Stomach smooth muscle (tissue), 2 donors: ENCODE data around the gene LRP8.

Source experiments
- H3K27ac ChIP-seq: one replicate; pipeline ENCODE4 v1.7.0; 2013; ENCODE audit warnings: mild to moderate bottlenecking, low read length, inconsistent platforms
- H3K27me3 ChIP-seq, 2 donors: one replicate each; pipeline ENCODE4 v1.7.0; 2013; ENCODE audit warnings: low read length in 2 of 2; ENCODE audit not compliant: insufficient read depth in 2 of 2, control insufficient read depth in 1 of 2
- H3K36me3 ChIP-seq, 2 donors: one replicate each; pipeline ENCODE4 v1.7.0; 2013; ENCODE audit warnings: low read length in 2 of 2; ENCODE audit not compliant: control insufficient read depth in 2 of 2, insufficient read depth in 2 of 2
- H3K4me1 ChIP-seq: one replicate; pipeline ENCODE4 v1.7.0; 2013; ENCODE audit warnings: low read length; ENCODE audit not compliant: control insufficient read depth, insufficient read depth
- H3K4me3 ChIP-seq, 2 donors: one replicate each; pipeline ENCODE4 v1.7.0; 2013; ENCODE audit warnings: low read length in 2 of 2
- H3K9ac ChIP-seq, 2 donors: one replicate each; pipeline ENCODE4 v1.7.0; 2013; ENCODE audit warnings: low read length in 2 of 2, mild to moderate bottlenecking in 1 of 2
- H3K9me3 ChIP-seq, 2 donors: one replicate each; pipeline ENCODE4 v1.7.0; 2013; ENCODE audit warnings: low read length in 2 of 2; ENCODE audit not compliant: control insufficient read depth in 2 of 2
- donor health status: healthy.
- donor health status: Pancreatic carcinoma.

The LRP8 gene

DNA sequence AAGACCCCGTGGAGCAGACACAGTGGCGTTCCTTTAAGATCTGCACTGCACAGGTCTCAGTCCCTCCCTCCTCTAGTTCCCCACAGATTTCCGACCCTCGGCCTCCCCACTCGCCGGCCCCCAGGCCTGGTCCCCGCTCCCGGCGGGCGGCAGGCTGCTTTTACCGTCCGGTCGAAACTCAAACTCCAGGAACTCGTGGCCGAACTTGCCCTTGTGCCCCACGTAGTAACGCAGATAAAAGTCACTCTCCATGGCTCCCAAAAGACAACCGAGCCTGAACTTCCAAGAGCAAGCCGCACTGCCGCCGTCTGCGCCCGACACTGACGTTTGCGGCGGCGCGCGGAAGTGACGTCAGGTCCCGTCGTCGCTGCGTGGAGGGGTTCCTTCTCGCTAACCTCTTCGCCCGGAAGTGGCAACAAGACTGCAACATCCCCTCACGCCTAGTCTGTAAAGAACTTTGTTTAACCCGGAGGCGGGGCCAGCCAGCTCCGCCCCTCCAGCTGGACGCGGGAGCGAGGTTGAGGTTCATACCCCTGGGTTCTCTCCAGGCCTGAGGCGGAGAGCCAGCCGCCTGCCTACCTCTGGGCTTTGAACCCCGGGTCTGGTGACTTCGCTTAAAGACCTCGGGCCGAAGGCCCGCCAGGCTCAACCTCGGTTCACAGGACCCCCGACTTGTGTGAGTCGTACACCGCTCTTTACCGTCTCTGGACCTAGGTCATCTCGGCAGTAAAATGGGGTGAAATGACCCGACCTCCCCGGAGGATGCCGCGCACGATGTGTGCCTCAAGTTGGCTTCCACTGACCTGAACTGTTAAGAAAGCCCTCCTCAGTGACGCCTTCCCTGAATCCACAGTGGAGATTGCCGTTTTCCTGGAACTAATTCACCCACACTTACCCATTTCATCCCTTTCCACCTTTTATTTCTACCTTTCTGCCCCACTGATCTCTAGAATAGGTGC is 89.4 kb downstream of the LRP8 start, which contains the start of gene MAGOH:
Gene MAGOH, minus strand, starts transcription at position 322 of the 959 bp plus-strand sequence. Its CDS starts 70 bp downstream, at position 252.
- Histone ChIP-seq H3K9me3 (no peaks in the 10 kb centered on the region), H3K4me1 (peaks cover 24% of the 10 kb centered on the region), H3K27me3 (no peaks in the 10 kb centered on the region), H3K9ac (peak within 1 kb of the TSS; percentile 89 to 97), H3K4me3 (peak within 1 kb of the TSS; percentile 94 to 100), H3K36me3 (peaks cover 14 to 25% of the 10 kb centered on the region in 2 donors), H3K27ac (peak within 1 kb of the TSS; percentile 74)

DNA sequence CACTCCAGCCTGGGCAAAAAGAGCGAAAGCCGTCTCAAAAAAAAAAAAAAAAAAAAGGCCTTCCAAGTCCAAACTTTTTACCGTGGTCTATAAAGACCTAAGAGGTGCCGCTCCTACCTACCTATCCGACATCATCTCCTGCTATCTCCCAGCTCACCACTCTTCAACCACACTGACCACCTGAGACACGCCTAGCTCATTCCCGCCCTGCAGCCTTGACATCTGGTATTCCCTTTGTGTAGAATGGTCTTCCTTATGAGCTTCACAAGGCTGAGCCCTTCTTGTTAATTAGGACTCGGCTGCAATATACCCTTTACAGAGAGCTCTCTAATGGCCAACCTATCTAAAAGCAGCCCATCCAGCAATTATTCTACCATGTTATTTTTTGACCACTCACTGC is 90.2 kb downstream of the LRP8 start:
- peaks cover 19 to 30% of the 10 kb centered on the region in 2 donors for H3K36me3 ChIP-seq
- H3K9me3 ChIP-seq: no peaks in the 10 kb centered on the region
- peak overlapping the region; percentile 94 to 100 for H3K4me3 ChIP-seq
- H3K9ac ChIP-seq: peak overlapping the region; percentile 89 to 97
- H3K27me3 ChIP-seq: no peaks in the 10 kb centered on the region
- H3K27ac ChIP-seq: no peak overlapping the region
- H3K4me1 ChIP-seq: peaks cover 24% of the 10 kb centered on the region

DNA sequence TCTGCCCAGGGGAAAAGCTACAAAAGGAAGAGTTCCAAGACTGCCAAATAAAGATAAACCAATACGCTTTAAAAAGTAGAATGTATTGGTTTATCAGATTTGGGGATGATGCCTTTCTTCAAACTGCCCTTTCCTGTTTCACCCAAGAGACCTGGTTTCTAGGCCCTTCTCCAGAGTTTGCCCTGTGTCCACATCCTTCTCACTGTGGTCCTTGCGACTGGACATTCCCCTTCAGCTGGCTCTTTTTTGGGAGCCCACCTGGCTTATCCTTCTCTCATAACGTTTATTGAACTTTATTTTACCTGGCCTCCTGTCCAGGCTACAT is 106.9 kb downstream of the LRP8 start:
- Histone ChIP-seq H3K27ac (peak overlapping the region; percentile 95), H3K4me3 (peak overlapping the region; percentile 66 to 94), H3K36me3 (peaks cover 12 to 19% of the 10 kb centered on the region in 2 donors), H3K4me1 (peaks cover 18% of the 10 kb centered on the region), H3K9me3 (no peaks in the 10 kb centered on the region), H3K27me3 (no peaks in the 10 kb centered on the region), H3K9ac (peak overlapping the region; percentile 94 to 97)

DNA sequence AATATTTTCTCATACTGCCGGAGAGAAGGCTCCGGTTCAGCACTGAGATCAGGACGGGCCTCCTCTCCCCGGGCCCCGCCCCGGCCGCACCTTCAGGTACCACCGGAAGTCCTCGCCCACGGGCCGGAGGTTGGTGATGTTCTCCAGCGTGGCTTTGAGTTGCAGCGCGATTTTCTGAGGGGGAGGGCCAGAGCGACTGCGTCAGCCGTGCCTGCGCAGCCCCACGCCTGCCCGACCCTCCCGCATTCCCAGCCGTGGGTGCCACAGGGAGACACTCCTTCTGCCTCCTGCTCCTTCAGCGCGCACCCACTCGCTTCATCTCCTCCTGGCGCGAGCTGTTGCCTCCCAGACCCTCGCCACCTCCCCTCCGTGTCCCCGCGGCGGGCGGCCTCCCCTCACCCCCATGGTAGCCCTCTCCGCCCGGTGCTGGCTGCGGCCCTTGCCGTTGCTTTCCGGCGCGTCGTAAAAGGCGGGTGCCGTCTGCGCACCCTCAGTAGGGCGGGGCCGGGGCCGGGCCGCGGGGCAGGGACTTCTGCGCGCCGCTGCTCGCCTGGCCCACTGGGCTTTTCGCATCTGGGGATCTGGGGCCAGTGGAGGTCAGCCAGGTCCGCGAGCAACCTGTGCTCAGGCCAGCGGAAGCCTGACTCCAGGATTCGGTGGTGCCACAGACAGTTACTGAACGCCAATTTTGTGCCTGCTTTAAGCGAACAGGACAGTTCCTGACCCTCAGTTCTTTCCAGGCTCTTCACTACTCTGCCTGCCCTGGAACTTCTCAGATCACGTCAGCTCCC is 107.5 kb downstream of the LRP8 start, which contains the start of gene CZIB:
Gene CZIB, minus strand, starts transcription at position 464 of the 791 bp plus-strand sequence. Its CDS starts 59 bp downstream, at position 405.
- H3K27ac ChIP-seq: peak within 1 kb of the TSS; percentile 95
- H3K27me3 ChIP-seq: no peaks in the 10 kb centered on the region
- H3K36me3 ChIP-seq: peaks cover 14 to 23% of the 10 kb centered on the region in 2 donors
- H3K4me3 ChIP-seq: peak within 1 kb of the TSS; percentile 66 to 94
- peaks cover 18% of the 10 kb centered on the region for H3K4me1 ChIP-seq
- H3K9me3 ChIP-seq: no peaks in the 10 kb centered on the region
- H3K9ac ChIP-seq: peak within 1 kb of the TSS; percentile 94 to 97

DNA sequence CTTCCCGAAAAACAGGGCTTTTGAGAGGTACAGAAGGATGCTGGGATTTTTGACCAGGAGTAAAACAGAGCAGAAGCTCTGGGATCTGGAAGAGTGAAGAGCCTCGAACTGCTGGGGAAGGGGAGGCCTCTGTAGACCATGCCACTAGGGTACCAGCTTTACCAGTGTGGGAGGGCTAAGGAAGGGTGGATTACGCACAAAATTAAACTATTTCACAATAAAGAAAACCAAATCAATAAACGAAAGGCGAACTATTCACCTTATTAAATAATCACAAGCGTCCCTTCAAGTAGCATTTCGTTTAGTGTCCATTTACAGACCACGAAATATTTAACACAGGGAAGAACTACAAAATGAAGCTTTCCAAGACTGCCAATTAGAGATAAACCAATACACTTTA is 108.2 kb downstream of the LRP8 start:
- H3K27me3 ChIP-seq: no peaks in the 10 kb centered on the region
- H3K9ac ChIP-seq: peak overlapping the region; percentile 94 to 97
- H3K36me3 ChIP-seq: peaks cover 14 to 25% of the 10 kb centered on the region in 2 donors
- H3K4me1 ChIP-seq: peaks cover 18% of the 10 kb centered on the region
- H3K27ac ChIP-seq: peak overlapping the region; percentile 95
- no peaks in the 10 kb centered on the region for H3K9me3 ChIP-seq
- H3K4me3 ChIP-seq: peak overlapping the region; percentile 66 to 94

DNA sequence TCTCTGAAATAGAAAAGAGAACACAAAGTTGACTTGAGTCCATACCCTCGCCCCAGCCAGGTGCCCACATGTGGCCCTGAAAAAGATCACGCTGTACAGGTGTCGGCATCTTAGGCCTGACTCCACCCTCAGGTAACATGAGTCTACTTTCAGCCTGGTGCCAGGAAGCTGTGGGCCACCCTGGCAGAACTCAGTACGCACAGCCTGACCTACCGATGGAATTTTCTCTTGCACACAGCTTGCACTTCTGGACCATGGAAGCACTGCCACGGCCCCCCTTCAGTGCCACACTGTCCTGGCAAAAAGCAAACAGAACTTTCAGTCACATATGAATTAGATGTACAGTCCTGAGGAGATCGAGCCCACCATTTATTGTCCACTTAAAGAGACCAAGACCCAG is 109.7 kb downstream of the LRP8 start:
- Histone ChIP-seq H3K4me1 (peaks cover 18% of the 10 kb centered on the region), H3K9me3 (no peaks in the 10 kb centered on the region), H3K27ac (no peak overlapping the region), H3K36me3 (peaks cover 25 to 38% of the 10 kb centered on the region in 2 donors), H3K27me3 (no peaks in the 10 kb centered on the region), H3K4me3 (no peak overlapping the region), H3K9ac (no peak overlapping the region)

DNA sequence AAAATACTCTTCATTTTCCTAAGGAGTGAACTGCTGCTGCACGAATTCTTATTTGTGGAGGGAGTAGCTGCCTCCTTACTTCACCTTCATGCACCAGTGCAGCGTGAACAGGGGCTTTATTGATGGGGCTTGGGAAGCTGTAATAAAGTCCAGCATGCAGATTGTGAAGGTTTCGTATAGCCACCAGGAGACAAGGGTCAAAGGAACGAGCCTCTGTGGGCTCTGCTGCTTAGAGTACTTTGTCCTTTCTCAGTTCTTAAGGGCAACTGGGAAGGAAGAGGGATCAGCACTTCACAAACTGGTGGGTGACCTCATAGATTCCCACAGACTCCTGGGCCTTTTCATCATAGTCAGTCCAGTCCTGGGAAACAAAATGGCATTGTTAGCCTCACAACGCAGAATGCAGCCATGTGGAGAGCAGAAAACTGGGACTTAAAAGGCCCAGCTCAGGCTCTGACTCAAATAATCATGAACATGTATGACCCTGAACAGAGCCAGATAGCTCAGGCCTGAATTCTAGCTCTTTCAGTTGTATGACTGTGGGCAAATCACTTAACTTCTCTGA is 113.4 kb downstream of the LRP8 start:
- Histone ChIP-seq H3K36me3 (peaks cover 50 to 58% of the 10 kb centered on the region in 2 donors), H3K27me3 (no peaks in the 10 kb centered on the region), H3K4me3 (no peak overlapping the region), H3K9me3 (no peaks in the 10 kb centered on the region), H3K4me1 (peaks cover 5% of the 10 kb centered on the region), H3K27ac (no peak overlapping the region), H3K9ac (no peak overlapping the region)

DNA sequence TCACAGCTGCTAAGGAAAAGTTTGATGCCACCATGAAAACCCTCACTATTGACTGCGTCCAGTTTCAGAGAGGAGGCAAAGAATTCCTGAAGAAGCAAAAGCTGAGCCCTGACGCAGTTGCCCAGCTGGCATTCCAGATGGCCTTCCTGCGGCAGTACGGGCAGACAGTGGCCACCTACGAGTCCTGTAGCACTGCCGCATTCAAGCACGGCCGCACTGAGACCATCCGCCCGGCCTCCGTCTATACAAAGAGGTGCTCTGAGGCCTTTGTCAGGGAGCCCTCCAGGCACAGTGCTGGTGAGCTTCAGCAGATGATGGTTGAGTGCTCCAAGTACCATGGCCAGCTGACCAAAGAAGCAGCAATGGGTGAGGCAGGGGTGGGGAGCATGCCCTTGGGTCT is 116.9 kb downstream of the LRP8 start:
- Histone ChIP-seq H3K27me3 (no peaks in the 10 kb centered on the region), H3K27ac (no peak overlapping the region), H3K9me3 (no peaks in the 10 kb centered on the region), H3K4me1 (no peaks in the 10 kb centered on the region), H3K36me3 (peaks cover 47 to 53% of the 10 kb centered on the region in 2 donors), H3K9ac (no peak overlapping the region), H3K4me3 (no peak overlapping the region)

DNA sequence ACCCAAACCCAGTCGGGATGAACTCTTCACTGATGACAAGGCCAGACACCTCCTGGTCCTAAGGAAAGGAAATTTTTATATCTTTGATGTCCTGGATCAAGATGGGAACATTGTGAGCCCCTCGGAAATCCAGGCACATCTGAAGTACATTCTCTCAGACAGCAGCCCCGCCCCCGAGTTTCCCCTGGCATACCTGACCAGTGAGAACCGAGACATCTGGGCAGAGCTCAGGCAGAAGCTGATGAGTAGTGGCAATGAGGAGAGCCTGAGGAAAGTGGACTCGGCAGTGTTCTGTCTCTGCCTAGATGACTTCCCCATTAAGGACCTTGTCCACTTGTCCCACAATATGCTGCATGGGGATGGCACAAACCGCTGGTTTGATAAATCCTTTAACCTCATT is 117.5 kb downstream of the LRP8 start:
- no peak overlapping the region for H3K27ac ChIP-seq

DNA sequence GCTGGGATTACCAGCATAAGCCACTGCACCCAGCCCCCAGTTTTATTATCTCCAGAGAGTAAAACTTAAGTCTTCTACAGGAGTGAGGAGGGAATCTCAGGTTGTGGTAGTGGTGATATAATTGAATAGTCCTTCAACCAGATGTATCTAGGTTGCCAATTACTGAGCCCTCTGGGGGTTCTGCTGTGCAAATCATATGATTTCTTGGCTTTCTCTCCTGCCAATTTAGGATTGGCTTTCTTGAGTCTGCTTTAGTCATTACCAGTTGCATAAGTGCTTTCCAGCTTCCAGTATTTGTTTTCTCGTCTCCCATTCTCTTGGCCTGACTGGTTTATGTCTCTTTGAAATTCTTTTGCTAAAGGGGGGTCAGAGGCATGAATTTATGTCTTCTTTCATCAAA is 120.1 kb downstream of the LRP8 start:
- H3K4me1 ChIP-seq: no peaks in the 10 kb centered on the region
- no peak overlapping the region for H3K4me3 ChIP-seq
- H3K36me3 ChIP-seq: peaks cover 44 to 50% of the 10 kb centered on the region in 2 donors
- no peak overlapping the region for H3K27ac ChIP-seq
- H3K9ac ChIP-seq: no peak overlapping the region
- H3K27me3 ChIP-seq: no peaks in the 10 kb centered on the region
- no peaks in the 10 kb centered on the region for H3K9me3 ChIP-seq

More for the DNA sequence above, 117.5 kb downstream of the LRP8 start:
- no peaks in the 10 kb centered on the region for H3K27me3 ChIP-seq
- H3K9ac ChIP-seq: no peak overlapping the region
- H3K4me1 ChIP-seq: no peaks in the 10 kb centered on the region
- no peak overlapping the region for H3K4me3 ChIP-seq
- H3K36me3 ChIP-seq: peaks cover 47 to 51% of the 10 kb centered on the region in 2 donors
- no peaks in the 10 kb centered on the region for H3K9me3 ChIP-seq
